Gastrocnemius medialis (tissue), 4 donors: ENCODE measurements around the gene NR6A1. TPM values are rescaled to one million over a fixed set of nuclear protein-coding genes. Genes with fewer than 3 reads are reported as not detected.
A peak's percentile ranks its signal among the peaks of the same experiment; 100 is the strongest.
"Not testable (repeated sequence)": the region's sequence is repeated elsewhere in the genome, so short reads cannot be mapped to it uniquely, and the experiment has no call there.

Experiments used
- ATAC-seq, 2 donors: fragments of 150-250 bp; one replicate each; pipeline ENCODE4 v1.9.1; 2016
- DNase-seq, 2 donors: peaks; one replicate each; pipeline ENCODE4 v3.0.0-alpha.2; 2019
- H3K27ac ChIP-seq, 4 donors: fragments of 200-600 bp; sonication (generic); 1 replicate in 1 of 4; 2 replicates in 3 of 4; pipeline ENCODE4 v1.5.1; 2016 to 2018; ENCODE audit warnings: mild to moderate bottlenecking in 2 of 4, moderate library complexity in 1 of 4
- H3K27me3 ChIP-seq, 3 donors: fragments of 200-600 bp; sonication (generic) in 2 of 3; 1 replicate in 1 of 3; 2 replicates in 2 of 3; pipeline versions ENCODE4 v1.5.1 to v1.6.0; 2016 to 2019; ENCODE audit warnings: mild to moderate bottlenecking in 1 of 3, moderate library complexity in 1 of 3
- H3K36me3 ChIP-seq, 2 donors: fragments of 200-600 bp; sonication (generic) in 1 of 2; one replicate each; pipeline ENCODE4 v1.5.1; 2017 to 2018
- H3K4me1 ChIP-seq, 2 donors: fragments of 200-600 bp; sonication (generic) in 1 of 2; one replicate each; pipeline ENCODE4 v1.5.1; 2016 to 2017; ENCODE audit warnings: mild to moderate bottlenecking in 2 of 2
- H3K4me3 ChIP-seq, 4 donors: fragments of 200-600 bp; sonication (generic) in 3 of 4; 1 replicate in 1 of 4; 2 replicates in 3 of 4; pipeline ENCODE4 v1.5.1; 2016 to 2019; ENCODE audit warnings: mild to moderate bottlenecking in 2 of 4
- H3K9me3 ChIP-seq, 3 donors: fragments of 200-600 bp; sonication (generic) in 2 of 3; 1 replicate in 1 of 3; 2 replicates in 2 of 3; pipeline ENCODE4 v1.5.1; 2016 to 2019
- POLR2A ChIP-seq, 2 donors: fragments of 450-650 bp; IDR thresholded peaks; one replicate each; pipeline ENCODE4 v1.6.1; 2017; ENCODE audit warnings: antibody characterized with exemption in 2 of 2, mild to moderate bottlenecking in 2 of 2, moderate library complexity in 2 of 2
- in situ Hi-C, 4 donors: fragments of 200-750 bp; cut with MboI; loops; one replicate each; pipeline versions ENCODE4 v1.15.0 to v1.8.0; 2017; ENCODE audit warnings: low sequenced_read_pairs in 4 of 4
- intact Hi-C: fragments of 100-400 bp; cut with DNase I; formaldehyde crosslinking; loops from one replicate; pipeline ENCODE4 v1.15.1; 2023; ENCODE audit warnings: low total_unique reads
- total RNA-seq, 4 donors: library from RNA; depleted of rRNA; stranded (reverse); fragments of >200 nt; gene quantifications; one replicate each; pipeline versions ENCODE4 v1.1.0 to v1.2.3, GENCODE V29; 2016
- TF ChIP-seq, protein P1 (sequence below), 5 experiments: fragments of 450-650 bp in 3 of 5; fragments of 200-600 bp in 2 of 5; sonication (generic) in 2 of 5; IDR thresholded peaks in 4 of 5; conservative IDR thresholded peaks in 1 of 5; 1 replicate in 4 of 5; 2 replicates in 1 of 5; pipeline ENCODE4 v1.5.1; 2016 to 2019; ENCODE audit warnings: antibody characterized with exemption in 5 of 5, mild to moderate bottlenecking in 3 of 5, moderate library complexity in 3 of 5

Gene NR6A1
- total RNA-seq, 4 donors from 2014 or later: 0.58 to 5.6 (median 2.1) TPM

DNA sequence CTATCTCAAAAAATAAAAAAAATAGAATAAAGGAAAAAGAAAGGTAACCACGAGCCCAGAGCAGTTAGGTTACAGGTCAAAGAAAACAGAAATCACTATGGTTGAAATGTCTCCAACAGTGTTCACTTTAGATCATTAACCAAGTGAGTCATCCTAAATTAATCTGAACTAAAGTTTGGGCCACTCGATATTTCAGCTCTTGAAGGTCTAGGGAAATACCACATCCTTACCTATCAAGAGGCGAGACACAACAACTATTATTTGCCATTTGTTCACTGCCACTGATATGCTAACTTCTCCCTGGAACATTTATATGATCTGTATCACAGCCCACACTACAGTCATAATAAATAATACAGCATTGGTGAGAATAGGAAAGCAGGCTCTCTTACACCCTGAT, 152.6 kb downstream of the NR6A1 start:
- TF ChIP-seq, protein P1, sequence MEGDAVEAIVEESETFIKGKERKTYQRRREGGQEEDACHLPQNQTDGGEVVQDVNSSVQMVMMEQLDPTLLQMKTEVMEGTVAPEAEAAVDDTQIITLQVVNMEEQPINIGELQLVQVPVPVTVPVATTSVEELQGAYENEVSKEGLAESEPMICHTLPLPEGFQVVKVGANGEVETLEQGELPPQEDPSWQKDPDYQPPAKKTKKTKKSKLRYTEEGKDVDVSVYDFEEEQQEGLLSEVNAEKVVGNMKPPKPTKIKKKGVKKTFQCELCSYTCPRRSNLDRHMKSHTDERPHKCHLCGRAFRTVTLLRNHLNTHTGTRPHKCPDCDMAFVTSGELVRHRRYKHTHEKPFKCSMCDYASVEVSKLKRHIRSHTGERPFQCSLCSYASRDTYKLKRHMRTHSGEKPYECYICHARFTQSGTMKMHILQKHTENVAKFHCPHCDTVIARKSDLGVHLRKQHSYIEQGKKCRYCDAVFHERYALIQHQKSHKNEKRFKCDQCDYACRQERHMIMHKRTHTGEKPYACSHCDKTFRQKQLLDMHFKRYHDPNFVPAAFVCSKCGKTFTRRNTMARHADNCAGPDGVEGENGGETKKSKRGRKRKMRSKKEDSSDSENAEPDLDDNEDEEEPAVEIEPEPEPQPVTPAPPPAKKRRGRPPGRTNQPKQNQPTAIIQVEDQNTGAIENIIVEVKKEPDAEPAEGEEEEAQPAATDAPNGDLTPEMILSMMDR (IDR thresholded peaks at IDR 0.05 in 4 of 5, conservative IDR thresholded peaks at IDR 0.05 in 1 of 5): no peak
- no peak for TF ChIP-seq POLR2A (IDR thresholded peaks at IDR 0.05)
- in situ Hi-C loops (loop anchor here (5.0 kb wide), 2 partner anchors 89 to 94 kb away; no protein-coding TSS in a partner anchor), intact Hi-C loops (no loop called here)
- H3K4me3 ChIP-seq: no peak overlapping the region
- H3K4me1 ChIP-seq: peaks cover 0 to 7% of the 10 kb centered on the region in 2 donors
- no peaks in the 10 kb centered on the region for H3K36me3 ChIP-seq
- no peaks in the 10 kb centered on the region for H3K27me3 ChIP-seq
- H3K9me3 ChIP-seq: no peaks in the 10 kb centered on the region
- H3K27ac ChIP-seq: no peak overlapping the region
- no peak for DNase-seq
- no peak for ATAC-seq

DNA sequence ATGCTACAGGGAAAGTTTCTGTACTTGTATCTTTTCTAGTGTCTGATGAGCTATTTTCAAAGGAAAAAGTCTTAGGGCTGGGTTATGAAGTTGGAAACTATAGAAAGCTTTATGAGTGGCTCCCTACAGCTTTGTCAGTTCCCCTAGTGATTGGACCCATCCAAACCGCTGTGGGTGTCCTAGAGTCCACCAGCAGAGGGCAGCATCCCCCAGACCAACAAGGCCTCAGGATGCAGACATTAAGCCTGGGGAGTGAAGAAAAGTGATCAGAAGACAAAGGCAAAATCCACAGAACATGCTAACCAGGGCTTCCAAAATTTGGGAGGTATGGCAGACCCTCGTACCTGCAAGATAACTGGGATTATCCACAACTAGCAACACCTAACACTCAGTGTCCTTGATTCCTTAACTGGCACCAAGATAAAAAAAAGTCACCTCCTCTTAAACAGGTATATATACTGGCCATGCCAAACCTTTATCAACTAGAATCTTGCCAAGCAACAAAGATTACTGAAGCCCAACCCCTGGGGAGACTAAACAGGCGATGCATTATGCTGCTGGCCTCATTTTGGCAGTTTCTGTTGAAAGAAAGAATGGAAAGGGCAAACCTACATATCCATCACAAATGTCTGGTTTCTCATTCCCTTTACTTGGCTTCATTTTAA, 153.5 kb downstream of the NR6A1 start:
- ATAC-seq: peak; percentile 84 to 91
- H3K36me3 ChIP-seq: no peaks in the 10 kb centered on the region
- in situ Hi-C loops: loop anchor here (5.0 kb wide), 2 partner anchors 90 to 95 kb away; no protein-coding TSS in a partner anchor
- TF ChIP-seq, protein P1 (IDR thresholded peaks at IDR 0.05 in 4 of 5, conservative IDR thresholded peaks at IDR 0.05 in 1 of 5): peak; percentile 82 to 91 (median 89)
- TF ChIP-seq POLR2A (IDR thresholded peaks at IDR 0.05): no peak
- no peak overlapping the region for H3K4me3 ChIP-seq
- no peaks in the 10 kb centered on the region for H3K27me3 ChIP-seq
- H3K27ac ChIP-seq: no peak overlapping the region
- DNase-seq: peak; percentile 43 to 62
- peaks cover 0 to 7% of the 10 kb centered on the region in 2 donors for H3K4me1 ChIP-seq
- H3K9me3 ChIP-seq: no peaks in the 10 kb centered on the region
- intact Hi-C loops: loop anchor here (1.0 kb wide), 1 partner anchor 95 kb away; no protein-coding TSS in a partner anchor

DNA sequence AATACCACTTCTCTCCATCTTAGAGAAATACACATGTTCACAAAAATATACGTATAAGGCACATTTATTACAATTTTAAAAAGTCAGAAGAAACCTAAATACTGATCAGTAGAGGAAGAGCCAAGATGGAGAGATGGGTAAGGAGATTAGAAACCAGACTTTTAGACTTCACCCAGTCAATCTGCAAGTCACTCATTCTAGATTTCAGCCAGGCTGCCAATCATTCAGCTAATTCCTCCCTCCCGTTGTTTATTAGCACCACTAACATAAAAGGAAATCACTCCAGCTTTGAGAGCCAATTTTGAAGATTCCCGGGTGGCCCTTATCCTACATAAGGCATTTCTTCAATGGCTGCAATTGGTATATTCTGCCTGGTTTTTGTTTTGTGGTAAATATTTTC, 154.2 kb downstream of the NR6A1 start:
- in situ Hi-C loops: loop anchor here (5.0 kb wide), 2 partner anchors 90 to 95 kb away; no protein-coding TSS in a partner anchor

DNA sequence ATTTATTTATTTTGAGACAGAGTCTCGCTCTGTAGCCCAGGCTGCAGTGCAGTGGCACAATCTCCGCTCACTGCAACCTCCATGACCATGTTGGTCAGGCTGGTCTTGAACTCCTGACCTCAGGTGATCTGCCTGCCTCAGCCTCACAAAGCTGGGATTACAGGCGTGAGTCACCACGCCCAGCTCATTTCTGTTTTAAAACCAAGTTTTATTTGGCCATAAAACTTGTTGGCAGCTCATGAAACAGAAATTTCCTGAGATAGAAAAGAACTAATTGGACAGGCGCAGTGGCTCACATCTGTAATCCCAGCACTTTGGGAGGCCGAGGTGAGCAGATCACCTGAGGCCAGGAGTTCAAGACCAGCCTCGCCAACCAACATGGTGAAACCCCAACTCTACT, 155.3 kb downstream of the NR6A1 start:
- H3K27me3 ChIP-seq, ATAC-seq, H3K27ac ChIP-seq, H3K36me3 ChIP-seq, DNase-seq, intact Hi-C loops, H3K4me1 ChIP-seq, H3K4me3 ChIP-seq, H3K9me3 ChIP-seq: not testable (repeated sequence)
- in situ Hi-C loops: loop anchor here (5.0 kb wide), 2 partner anchors 91 to 96 kb away; no protein-coding TSS in a partner anchor

More for the DNA sequence above, 154.2 kb downstream of the NR6A1 start:
- ATAC-seq (no peak), DNase-seq (no peak)
- Histone ChIP-seq H3K27ac (no peak overlapping the region), H3K27me3 (no peaks in the 10 kb centered on the region), H3K36me3 (no peaks in the 10 kb centered on the region), H3K9me3 (no peaks in the 10 kb centered on the region), H3K4me1 (peaks cover 0 to under 1% of the 10 kb centered on the region in 2 donors), H3K4me3 (no peak overlapping the region)
- TF ChIP-seq, protein P1 (IDR thresholded peaks at IDR 0.05 in 4 of 5, conservative IDR thresholded peaks at IDR 0.05 in 1 of 5): no peak
- no peak for TF ChIP-seq POLR2A (IDR thresholded peaks at IDR 0.05)
- intact Hi-C loops: loop anchor here (1.0 kb wide), 1 partner anchor 95 kb away; no protein-coding TSS in a partner anchor

DNA sequence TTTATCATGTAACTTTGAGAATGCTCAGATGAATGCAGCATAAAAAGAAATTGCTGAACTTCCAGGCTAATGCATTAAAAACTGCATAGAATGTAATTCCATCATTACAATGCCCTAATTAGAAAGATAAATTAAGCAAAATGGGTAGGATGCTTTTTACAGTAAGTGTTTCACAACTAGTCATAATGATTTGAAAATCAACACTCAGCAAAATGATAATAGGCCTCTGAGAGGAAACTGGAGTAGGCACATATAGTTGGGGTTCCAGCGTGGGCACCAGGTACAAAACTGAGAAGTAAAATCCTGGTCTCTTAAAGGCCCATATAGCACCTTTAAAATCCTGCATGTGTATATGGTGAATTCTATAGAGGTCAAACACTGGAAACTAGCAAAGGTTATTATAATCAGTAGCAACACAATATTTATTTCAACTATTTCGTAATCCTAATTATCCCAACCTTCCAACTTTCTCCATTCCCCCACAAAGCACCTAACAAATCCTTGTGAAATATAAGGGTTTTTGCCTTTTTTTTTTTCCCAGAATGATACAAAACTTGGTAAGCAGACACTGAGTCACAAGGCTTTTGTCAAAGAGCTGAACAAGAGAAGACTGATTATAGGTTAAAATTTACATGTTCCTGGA, 155.9 kb downstream of the NR6A1 start:
- H3K4me3 ChIP-seq: no peak overlapping the region
- H3K4me1 ChIP-seq: no peaks in the 10 kb centered on the region
- H3K27ac ChIP-seq: no peak overlapping the region
- no peaks in the 10 kb centered on the region for H3K36me3 ChIP-seq
- no peaks in the 10 kb centered on the region for H3K27me3 ChIP-seq
- TF ChIP-seq POLR2A (IDR thresholded peaks at IDR 0.05): no peak
- TF ChIP-seq, protein P1 (IDR thresholded peaks at IDR 0.05 in 4 of 5, conservative IDR thresholded peaks at IDR 0.05 in 1 of 5): no peak
- H3K9me3 ChIP-seq: no peaks in the 10 kb centered on the region
- intact Hi-C loops (no loop called here), in situ Hi-C loops (loop anchor here (5.0 kb wide), 2 partner anchors 92 to 97 kb away; no protein-coding TSS in a partner anchor)
- no peak for ATAC-seq
- DNase-seq: no peak
